T follicular helper cell (primary cell): ENCODE results near the gene C11orf58.

ENCODE experiments used
- DNase-seq: peaks from one replicate; pipeline ENCODE4 v3.0.0-alpha.2; 2020; ENCODE audit warnings: low read depth
- total RNA-seq, 2 experiments: gene quantifications; one replicate each; lab custom pipeline; 2026; lab: John Stamatoyannopoulos, UW

Gene C11orf58
- 190 to 233 reads per million in 2 experiments for total RNA-seq

GRCh38 chr11:16738193-16738946 is at the start of gene C11orf58:
Gene C11orf58 (plus strand): TSS chr11:16738647. CDS start chr11:16738779, 132 bp downstream.
- DNase-seq, result peak; percentile 94

GRCh38 chr11:16690086-16690485 is 48.4 kb upstream of the C11orf58 start:
- DNase-seq, result no peak

- no peak for DNase-seq
These were observed 34.7 kb upstream of the C11orf58 start for GRCh38 chr11:16703795-16704194.

- DNase-seq, result no peak
These were observed 24.9 kb upstream of the C11orf58 start for GRCh38 chr11:16713594-16713993.

- no peak for DNase-seq
These were observed 15.7 kb upstream of the C11orf58 start for GRCh38 chr11:16722581-16723344.

- no peak for DNase-seq
These were observed 10.6 kb upstream of the C11orf58 start for GRCh38 chr11:16727806-16728205.

GRCh38 chr11:16737818-16738192 is 642 bp upstream of the C11orf58 start:
- DNase-seq, result no peak

- no peak for DNase-seq
These were observed 734 bp downstream of the C11orf58 start for GRCh38 chr11:16738947-16739815.

- DNase-seq, result no peak
These were observed 3.0 kb downstream of the C11orf58 start for GRCh38 chr11:16741473-16741872.

- no peak for DNase-seq
These were observed 5.0 kb downstream of the C11orf58 start for GRCh38 chr11:16743478-16743877.

- DNase-seq, result no peak
These were observed 5.8 kb downstream of the C11orf58 start for GRCh38 chr11:16744128-16744725.

- no peak for DNase-seq
These were observed 7.6 kb downstream of the C11orf58 start for GRCh38 chr11:16745950-16746605.

GRCh38 chr11:16749092-16749491 is 10.6 kb downstream of the C11orf58 start:
- no peak for DNase-seq

GRCh38 chr11:16749666-16750065 is 11.2 kb downstream of the C11orf58 start:
- DNase-seq, result no peak

GRCh38 chr11:16750417-16750816 is 12.0 kb downstream of the C11orf58 start:
- no peak for DNase-seq

- DNase-seq, result no peak
These were observed 20.1 kb downstream of the C11orf58 start for GRCh38 chr11:16758382-16759024.

- no peak for DNase-seq
These were observed 21.5 kb downstream of the C11orf58 start for GRCh38 chr11:16759857-16760508.

- no peak for DNase-seq
These were observed 25.3 kb downstream of the C11orf58 start for GRCh38 chr11:16763746-16764145.

GRCh38 chr11:16764888-16765287 is 26.4 kb downstream of the C11orf58 start:
- DNase-seq, result no peak

- DNase-seq, result no peak
These were observed 28.7 kb downstream of the C11orf58 start for GRCh38 chr11:16767137-16767536.
